ENCODE data around the gene FNBP1.
"Not testable (repeated sequence)": the region's sequence is repeated elsewhere in the genome, so short reads cannot be mapped to it uniquely, and the experiment has no call there.

Gene FNBP1

DNA sequence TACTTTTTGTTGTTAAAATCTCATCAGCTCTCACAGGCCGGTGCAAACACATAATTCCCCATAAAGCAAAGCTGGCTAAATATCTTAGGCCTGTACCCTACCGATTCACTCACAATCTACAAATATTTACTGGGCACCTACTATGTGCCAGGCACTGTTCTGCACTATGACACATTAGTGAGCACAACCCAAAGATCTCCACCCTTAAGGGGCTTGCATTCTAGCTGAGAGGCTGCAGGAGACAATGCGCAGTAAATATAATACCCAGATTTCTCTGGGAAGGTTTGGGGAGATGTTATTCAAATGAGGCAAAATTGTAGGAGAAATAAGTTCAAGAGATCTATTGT lies 53.7 kb downstream of the FNBP1 start:
- no peak for DNase-seq

DNA sequence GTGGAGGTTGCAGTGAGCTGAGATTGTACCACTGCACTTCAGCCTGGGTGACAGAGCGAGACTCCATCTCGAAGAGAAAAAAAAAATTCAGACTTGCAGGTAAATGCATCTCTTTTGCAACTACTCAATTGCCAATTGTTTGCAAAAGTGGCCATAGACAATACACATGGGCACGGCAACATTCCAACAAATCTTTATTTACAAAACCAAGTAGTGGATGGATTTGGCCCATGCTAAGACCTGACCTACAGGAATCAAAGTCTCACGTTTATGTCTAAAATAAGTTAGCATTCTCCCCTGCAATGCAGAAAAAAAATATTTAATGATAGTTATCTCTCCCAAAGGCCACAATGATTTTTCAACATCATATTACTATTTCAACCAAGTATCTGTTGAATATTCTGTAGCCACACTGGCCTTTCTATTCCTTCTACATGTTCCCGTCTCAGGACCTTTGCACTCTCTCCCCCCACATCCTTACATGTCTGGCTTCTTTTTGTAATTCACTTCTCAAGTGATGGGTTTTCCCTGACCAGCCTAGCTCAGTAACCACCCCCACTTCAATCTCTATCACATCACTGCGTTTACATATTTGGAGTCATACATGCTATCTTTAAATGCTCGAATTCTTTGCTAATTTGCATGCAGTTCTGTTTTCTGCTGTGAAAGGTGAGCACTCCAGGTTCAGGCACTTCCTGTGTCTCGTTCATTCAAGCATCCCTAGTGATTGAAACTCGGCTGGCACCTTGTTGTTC lies 54.2 kb downstream of the FNBP1 start:
- no peak for DNase-seq

DNA sequence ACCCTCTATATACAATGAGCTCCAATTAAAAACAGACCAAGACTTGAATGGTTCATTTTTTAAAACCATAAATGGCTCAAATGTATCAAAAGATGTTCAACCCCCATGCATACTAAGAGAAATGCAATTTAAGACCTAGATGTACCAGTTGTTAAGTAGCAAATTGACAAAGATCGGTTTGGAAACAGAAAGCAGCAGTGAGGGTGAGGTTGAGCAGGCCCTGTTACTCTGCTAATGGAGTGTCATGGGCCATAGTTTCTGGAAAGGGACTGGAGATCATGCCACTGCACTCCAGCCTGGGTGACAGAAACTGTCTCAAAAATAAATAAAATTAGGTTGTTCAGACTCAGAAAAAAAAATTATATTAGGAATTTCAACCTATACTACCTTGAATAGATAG lies 55.0 kb downstream of the FNBP1 start:
- DNase-seq, result no peak

DNA sequence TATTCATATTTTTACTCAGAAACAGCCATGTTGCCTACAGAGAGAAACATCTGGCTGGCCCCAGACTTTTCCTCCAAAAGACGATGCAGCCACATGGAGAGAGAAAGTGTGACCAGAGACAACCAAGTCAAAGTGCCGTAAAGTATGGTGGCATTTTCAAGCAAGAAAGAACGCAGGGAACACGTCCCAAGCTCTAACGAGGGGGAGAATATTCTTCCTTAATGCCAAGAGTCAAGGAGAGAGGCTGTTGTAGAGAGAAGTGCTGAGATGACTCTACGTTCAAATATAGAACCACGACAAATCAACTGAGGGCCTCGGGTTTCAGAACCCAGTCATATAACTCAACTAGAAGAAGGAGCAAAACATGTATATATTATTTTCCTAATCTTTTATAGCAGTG lies 55.9 kb downstream of the FNBP1 start:
- DNase-seq, result no peak

DNA sequence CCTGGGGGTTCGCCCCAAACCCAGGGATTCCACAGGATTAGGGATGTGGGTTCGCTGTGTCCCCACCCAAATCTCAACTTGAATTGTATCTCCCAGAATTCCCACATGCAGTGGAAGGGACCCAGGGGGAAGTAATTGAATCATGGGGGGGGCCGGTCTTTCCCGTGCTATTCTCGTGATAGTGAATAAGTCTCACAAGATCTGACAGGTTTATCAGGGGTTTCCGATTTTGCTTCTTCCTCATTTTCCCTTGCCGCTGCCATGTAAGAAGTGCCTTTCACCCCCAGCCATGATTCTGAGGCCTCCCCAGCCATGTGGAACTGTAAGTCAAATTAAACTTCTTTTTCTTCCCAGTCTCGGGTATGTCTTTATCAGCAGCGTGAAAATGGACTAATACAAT lies 58.4 kb downstream of the FNBP1 start:
- not testable (repeated sequence) for DNase-seq

DNA sequence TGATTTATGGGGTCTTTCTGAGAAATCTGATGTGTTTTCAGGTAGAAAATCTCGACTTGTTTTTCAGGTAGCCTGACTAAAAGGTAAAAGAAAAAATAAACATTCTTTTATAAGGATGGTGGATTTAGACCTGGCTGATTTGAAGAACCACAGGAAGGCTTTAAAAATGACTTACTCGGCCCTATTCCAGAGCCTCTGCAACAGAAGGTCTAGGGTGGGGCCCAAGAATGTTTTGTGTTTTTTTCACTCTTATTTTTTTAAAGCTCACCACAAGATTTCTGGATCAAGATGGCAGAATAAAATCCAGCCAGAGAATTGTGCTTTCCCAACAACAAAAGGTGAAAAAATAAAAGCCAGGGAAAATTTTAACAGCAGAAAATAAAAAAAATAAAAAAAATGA lies 59.1 kb downstream of the FNBP1 start:
- DNase-seq, result no peak

DNA sequence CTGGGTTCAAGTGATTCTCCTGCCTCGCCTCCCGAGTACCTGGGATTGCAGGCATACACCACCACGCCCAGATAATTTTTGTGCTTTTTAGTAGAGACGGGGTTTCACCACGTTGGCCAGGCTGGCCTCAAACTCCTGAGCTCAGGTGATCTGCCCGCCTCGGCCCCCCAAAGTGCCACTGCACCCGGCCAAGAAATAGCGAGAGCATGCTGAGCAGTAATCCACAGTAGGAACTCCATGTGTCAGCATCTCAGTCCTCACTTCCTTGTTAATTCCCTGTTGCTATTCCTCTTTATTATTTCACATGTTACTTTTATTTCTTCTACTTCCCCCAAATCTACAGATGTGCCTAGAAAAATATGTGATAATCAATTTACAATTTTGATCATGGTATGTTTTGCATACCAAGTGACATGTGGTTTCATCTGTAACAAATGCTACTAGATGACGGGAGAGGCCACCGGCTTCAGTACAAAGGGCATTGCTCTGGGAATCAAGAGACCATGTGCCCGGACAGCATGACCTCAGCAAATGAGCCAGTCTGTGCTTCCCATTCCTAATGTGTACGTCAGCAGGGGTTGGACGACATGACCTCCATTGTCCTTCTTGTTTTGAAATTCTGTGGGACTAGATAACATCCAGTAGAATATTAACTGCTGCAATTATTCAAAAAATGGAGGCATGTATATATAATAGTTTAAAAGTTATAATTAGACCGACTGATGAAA lies 61.6 kb downstream of the FNBP1 start:
- no peak for DNase-seq

DNA sequence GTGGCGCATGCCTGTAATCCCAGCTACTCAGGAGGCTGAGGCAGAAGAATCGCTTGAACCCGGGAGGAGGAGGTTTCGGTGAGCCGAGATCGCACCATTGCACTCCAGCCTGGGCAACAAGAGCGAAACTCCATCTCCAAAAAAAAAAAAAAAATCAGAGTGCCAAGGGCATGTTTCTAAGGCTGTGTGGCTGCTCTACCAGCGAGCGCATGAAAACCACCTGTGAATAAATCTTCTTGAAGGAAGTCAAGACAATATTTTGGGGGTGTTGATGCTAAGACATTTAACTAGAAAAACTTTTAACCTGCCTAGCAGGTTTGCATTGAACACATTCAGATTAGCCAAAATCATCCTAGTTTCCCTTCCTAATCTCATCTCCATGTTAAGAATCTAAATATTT lies 62.8 kb downstream of the FNBP1 start:
- not testable (repeated sequence) for DNase-seq

DNA sequence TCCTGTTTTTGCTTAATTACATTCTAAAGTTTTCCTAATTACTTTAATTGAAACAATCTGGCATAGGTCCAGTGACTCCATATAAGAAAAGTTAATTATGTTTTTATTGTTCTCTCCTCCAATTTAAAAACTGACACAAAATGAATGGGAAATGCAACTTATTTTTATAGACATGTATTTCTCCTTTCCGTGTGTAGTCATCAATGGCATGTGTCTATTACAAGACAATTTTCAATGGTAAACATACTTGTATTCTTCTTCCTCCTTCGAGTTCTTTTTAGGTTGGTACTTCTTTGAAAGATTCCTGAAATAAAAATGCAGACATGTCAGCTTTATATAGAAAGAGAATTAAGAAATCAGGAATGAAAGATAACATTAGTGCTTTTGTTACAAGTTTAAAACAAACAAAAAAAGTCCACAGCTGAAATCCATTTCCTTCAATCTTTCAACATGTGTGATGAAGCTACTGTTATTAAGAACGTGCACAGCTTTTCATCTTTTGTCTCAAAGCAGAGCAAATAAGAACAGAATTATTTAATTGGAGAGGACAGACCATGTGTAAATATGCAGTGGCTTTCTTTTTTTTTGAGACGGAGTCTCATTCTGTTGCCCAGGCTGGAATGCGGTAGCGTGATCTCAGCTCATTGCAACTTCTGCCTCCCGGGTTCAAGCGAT lies 63.8 kb downstream of the FNBP1 start:
- DNase-seq, result no peak

DNA sequence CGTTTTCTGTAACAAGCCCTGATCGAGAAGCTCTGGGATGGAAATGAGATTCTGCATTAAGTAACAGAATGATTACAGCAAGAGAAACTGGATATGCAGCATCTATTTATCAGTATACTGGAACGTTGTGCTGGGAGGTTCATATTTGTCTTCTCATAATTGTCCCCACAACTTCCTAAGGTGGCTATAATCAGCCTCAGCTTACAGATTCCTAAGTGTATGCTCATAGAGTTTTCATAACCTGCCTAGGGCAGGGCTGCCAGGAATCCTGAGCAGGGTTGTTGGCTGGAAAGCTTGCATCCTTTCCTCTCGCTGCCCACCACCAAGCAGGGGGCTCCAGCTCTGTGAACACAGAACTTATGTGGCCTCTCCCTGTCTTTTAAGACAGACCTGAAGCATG lies 70.2 kb downstream of the FNBP1 start:
- DNase-seq, result no peak

DNA sequence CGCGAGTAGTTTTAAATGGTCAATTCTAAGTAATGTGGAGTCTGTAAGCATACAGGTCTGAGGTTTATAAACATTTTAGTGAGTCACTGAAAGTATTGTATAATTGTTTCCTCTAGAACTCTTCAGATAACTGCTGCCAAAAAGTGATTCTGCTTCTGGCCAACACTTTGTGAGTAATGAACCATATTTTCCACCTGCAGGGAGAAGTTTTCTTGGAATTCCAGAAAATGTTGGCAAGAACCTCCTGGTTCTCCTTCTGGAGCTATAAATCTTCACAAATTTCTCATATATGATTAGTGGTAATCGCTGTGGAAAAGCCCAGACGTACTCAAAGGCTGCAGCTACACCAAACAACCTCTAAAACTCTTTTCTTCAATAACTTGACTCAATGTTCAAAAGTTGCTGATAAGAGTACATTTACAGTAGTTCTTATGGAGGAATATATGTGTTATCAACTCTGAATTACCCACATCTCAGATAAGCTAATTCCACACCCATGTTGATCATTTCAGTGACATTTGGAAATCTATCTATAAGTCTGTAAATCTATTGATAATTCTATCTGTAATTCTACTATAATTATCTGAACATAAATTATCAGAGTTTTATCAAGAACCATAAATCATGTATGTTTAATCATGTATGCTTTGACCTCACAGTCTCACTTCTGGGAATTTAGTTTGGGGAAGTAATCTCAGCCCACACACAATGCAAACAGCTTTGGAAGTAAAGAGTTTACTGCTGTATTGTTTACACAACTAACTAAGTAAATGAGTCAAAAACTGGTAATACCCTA lies 74.1 kb downstream of the FNBP1 start:
- DNase-seq, result no peak

DNA sequence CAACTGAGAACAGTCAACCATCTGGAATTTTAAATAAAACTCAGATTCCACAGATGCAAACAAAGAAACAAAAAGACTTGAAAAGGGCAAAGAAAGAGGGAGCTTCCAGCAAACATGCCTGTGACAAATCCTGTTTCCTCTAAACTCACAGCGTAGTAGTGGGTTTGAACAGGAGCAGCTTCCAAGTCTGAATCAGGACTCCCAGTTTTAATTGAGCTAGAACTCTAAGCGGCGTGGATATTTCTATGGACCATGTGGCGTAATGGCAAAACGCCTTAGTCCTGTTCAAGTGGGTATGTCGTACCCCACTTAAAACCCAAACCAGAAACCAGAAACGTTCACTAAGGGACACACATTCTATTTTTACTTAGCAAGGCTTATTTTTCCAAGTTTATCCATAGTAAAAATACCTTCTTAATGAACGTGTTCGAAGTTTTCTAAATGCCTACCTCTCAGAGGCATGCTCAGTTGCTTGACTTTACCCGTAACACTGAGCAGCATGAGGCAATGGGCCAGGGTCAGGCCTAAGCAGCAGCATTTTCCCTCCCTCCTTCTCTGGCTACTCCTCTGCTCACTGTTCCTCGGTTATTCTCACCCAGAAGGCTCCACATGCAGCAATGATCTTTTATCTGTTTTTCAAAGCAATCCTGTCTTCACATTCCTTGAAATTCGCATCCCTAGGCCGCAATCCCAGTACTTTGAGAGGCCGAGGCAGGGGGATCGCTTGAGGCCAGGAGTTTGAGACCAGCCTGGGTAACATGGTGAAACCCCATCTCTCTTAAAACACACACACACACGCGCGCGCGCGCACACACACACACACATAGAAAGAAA lies 77.9 kb downstream of the FNBP1 start:
- no peak for DNase-seq

DNA sequence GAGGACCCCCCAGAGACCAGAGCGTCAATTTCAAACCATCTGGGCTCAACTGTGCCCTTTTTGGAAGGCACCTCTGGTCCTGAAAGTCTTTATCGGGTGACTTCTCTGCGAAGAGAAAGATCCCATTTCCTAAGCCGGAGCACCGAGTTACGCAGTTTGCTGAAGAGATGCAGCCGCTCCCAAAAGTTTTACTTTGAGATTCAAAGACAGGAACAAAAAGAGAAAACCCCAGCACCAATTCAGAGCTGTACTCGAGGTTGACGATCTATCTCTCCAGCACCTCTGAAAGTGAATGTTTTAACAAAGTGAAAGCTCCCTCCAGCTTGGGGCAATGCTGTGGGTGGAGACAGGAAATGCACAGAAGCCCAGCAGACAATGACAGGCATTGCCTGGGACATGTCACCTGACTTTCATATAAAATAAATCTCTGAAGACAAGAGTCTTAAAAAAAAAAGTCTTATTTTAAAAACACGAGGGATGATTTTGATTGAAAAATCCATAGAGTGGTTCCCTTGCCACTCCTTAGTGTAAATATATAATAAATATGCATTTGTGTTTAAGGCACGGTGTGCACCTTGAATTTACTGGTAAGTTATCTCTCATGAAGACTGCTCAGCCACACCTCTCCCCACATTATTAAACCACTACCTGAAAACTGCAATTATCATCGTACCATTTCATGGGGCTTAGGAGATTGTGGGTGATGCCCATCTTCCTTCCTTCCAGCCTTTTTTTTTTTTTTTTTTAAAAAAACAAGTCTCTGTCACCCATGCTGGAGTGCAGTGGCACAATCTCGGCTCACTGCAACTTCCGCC lies 79.9 kb downstream of the FNBP1 start:
- no peak for DNase-seq

DNA sequence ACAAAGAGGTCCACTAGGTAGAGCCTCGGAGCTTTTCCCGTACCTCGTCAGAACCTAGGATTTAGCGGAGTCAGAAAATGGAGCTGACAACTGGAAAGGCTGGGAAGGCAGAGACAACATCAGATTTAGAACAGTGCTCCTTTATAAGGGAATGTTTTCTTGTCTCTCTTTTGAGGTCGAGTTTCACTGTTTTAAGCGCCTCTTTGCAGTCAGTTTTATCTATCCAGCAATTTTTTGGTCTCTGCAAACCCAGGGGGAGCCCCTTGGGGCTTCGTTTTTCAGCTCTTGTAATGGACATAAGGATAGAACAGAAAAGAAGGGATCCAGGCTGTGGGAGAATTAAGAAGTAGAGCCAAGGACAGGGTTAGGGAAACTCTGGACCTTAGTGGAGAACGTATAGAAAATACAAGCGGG lies 80.5 kb downstream of the FNBP1 start:
- DNase-seq, result no peak

DNA sequence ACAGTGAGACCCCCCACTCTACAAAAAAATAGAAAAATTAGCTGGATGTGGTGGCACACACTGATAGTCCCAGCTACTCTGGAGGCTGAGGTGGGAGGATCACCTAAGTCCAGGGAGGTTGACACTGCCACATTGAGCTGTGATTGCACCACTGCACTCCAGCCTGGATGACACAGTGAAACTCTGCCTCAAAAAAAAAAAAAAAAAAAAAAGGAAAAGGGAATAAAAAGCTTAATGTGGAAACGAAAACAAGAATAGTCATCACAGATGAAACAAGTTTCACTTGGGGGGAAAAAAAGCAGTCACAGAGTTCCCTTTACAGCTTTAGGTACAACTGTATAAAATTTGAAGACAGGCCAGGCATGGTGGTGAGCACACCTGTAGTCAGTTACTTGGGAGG lies 84.2 kb downstream of the FNBP1 start:
- DNase-seq, result no peak

DNA sequence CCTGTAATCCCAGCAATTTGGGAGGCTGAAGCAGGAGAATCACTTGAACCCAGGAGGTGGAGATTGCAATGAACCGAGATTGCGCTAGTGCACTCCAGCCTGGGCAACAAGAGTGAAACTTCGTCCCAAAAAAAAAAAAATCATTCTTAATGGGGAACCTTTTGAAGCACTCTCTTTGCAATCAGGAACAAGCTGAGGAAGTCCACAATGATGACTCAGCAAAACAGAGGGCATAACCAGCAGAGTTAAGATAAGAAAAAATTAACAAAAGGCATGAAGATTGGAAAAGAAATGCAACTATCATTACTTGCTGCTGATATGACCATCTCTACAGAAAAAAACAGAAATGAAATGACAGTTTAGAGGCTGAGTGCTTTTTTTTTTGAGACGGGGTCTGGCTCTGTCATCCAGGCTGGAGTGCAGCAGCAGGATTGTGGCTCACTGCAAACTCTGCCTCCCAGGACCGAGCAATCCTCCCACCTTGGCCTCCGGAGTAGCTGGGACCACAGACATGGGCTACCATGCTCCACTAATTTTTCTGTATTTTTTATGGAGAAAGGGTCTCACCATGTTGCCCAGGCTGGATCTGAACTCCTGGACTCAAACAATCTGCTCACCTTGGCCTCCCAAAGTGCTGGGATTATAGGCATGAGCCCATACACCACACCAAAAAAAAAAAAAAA lies 88.0 kb downstream of the FNBP1 start:
- no peak for DNase-seq

DNA sequence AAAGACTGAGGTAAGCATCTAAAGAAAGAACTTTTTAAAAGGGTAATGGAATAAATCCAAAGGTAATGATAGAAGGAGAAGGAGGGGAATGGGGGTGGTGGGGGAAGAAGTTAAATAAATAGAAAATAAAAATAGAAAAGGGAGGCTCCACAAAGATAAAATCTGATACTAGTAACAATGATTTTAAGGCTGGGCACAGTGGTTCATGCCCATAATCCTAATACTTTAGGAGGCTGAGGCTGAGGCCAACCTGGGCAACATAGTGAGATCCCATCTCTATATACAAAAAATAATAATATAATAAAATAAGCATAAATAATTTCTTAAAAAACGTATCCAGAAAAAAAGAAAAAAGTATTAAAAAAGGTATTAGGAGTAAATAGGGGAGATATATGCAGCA lies 89.3 kb downstream of the FNBP1 start:
- DNase-seq, result no peak

DNA sequence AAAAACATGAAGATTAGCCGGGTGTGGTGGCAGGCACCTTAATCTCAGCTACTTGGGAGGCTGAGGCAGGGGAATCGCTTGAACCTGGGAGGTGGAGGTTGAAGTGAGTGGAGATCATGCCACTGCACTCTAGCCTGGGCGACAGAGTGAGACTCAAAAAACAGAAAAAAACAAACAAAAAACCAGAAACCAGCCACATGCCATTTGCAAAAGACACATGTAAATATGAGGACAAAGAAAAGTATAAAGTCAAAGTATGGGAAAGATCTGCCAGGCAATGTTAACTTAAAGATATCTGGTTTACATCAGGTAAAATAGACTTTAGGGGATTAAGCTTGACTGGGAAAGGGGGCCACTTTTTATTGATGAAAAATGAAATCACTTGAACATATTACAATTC lies 90.7 kb downstream of the FNBP1 start:
- no peak for DNase-seq

DNA sequence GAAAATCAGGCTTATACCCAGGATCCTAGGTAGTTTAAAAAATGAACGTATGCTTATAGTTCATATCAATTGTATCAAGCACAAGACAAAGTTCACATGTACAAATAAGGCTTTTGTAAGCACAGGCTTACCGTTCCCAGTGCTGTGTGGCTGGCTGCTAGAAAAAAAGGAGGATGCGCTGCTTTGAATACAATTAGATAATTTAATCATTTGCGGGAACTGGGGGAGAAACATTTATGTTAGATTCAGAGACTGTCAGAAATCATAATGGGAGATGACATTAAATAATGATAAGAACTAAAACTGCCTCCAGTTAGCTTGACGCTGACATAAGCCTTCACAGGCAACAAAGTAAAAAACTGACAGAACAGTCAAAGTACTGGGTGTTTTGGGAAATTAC lies 93.2 kb downstream of the FNBP1 start:
- DNase-seq, result no peak

DNA sequence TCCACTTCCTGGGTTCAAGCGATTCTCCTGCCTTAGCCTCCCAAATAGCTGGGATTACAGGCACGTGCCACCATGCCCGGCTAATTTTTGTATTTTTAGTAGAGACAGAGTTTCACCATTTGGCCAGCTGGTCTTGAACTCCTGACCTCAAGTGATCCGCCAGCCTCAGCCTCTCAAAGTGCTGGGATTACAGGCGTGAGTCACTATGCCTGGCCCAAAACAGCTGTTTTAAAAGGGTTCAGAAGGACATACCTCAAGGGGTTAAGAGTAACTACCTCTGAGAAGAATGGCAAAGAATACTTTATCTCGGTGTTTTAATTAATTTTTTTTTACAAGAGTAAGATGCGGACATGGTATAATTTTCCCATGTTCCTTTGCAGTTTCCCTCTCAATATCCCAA lies 94.4 kb downstream of the FNBP1 start:
- DNase-seq, result not testable (repeated sequence)
